DOHH2 (cell line): ENCODE results near the gene MARF1.
"Not testable (repeated sequence)": the region's sequence is repeated elsewhere in the genome, so short reads cannot be mapped to it uniquely, and the experiment has no call there.

Experiments used
- H3F3A ChIP-seq: fragments of 200-600 bp; sonication (generic), shearing (Covaris generic); 2 replicates; pipeline ENCODE4 v1.6.0; 2016; ENCODE audit warnings: antibody characterized with exemption, mild to moderate bottlenecking; ENCODE audit not compliant: control insufficient read depth, insufficient read depth
- H3K27ac ChIP-seq: fragments of 200-600 bp; sonication (generic); 2 replicates; pipeline ENCODE4 v1.5.1; 2014; ENCODE audit warnings: low read depth, mild to moderate bottlenecking, low read length, moderate library complexity
- H3K27me3 ChIP-seq: fragments of 200-600 bp; sonication (generic); 2 replicates; pipeline ENCODE4 v1.6.1; 2014; ENCODE audit warnings: mild to moderate bottlenecking, low read length, mixed read lengths; ENCODE audit not compliant: control insufficient read depth
- H3K36me3 ChIP-seq: fragments of 200-600 bp; sonication (generic); 2 replicates; pipeline ENCODE4 v1.6.1; 2014; ENCODE audit warnings: mild to moderate bottlenecking, low read length, moderate library complexity, mixed read lengths; ENCODE audit not compliant: control insufficient read depth
- H3K4me1 ChIP-seq: fragments of 200-600 bp; sonication (generic); 2 replicates; pipeline ENCODE4 v1.6.1; 2014; ENCODE audit warnings: mild to moderate bottlenecking, low read length, mixed read lengths; ENCODE audit not compliant: control insufficient read depth
- H3K4me2 ChIP-seq: fragments of 200-600 bp; sonication (generic); 2 replicates; pipeline ENCODE4 v1.6.0; 2014; ENCODE audit warnings: mild to moderate bottlenecking, low read length, moderate library complexity
- H3K4me3 ChIP-seq: fragments of 200-600 bp; sonication (generic); 2 replicates; pipeline ENCODE4 v1.5.1; 2014; ENCODE audit warnings: mild to moderate bottlenecking, low read length, mixed read lengths
- H3K79me2 ChIP-seq: fragments of 200-600 bp; sonication (generic); 2 replicates; pipeline ENCODE4 v1.6.1; 2014; ENCODE audit warnings: mild to moderate bottlenecking, low read length, mixed read lengths; ENCODE audit not compliant: control insufficient read depth
- H3K9me2 ChIP-seq: fragments of 200-600 bp; sonication (generic); replicated peaks from 2 replicates; pipeline ENCODE4 v1.6.1; 2014; ENCODE audit warnings: mild to moderate bottlenecking, low read length, mixed read lengths; ENCODE audit not compliant: control insufficient read depth
- H3K9me3 ChIP-seq: fragments of 200-600 bp; sonication (generic); 2 replicates; pipeline ENCODE4 v1.6.1; 2014; ENCODE audit warnings: antibody characterized with exemption, low read length, mixed read lengths; ENCODE audit not compliant: control insufficient read depth, insufficient read depth
- H4K20me1 ChIP-seq: fragments of 200-600 bp; sonication (generic); 2 replicates; pipeline ENCODE4 v1.6.0; 2014; ENCODE audit warnings: low read depth, mild to moderate bottlenecking, antibody characterized with exemption, low read length, moderate library complexity; ENCODE audit not compliant: control insufficient read depth, insufficient read depth
- CTCF ChIP-seq: fragments of 200-600 bp; sonication (generic); IDR thresholded peaks from one replicate; pipeline ENCODE4 v1.5.1; 2014; ENCODE audit warnings: antibody characterized with exemption, mild to moderate bottlenecking, low read depth, low read length; ENCODE audit not compliant: poor library complexity, severe bottlenecking
- EZH2phosphoT487 ChIP-seq: fragments of 200-600 bp; sonication (generic); IDR thresholded peaks from 2 replicates; pipeline ENCODE4 v1.6.1; 2017; ENCODE audit warnings: borderline replicate concordance, mild to moderate bottlenecking, antibody characterized with exemption, low read length, moderate library complexity, mixed read lengths

Gene MARF1

DNA sequence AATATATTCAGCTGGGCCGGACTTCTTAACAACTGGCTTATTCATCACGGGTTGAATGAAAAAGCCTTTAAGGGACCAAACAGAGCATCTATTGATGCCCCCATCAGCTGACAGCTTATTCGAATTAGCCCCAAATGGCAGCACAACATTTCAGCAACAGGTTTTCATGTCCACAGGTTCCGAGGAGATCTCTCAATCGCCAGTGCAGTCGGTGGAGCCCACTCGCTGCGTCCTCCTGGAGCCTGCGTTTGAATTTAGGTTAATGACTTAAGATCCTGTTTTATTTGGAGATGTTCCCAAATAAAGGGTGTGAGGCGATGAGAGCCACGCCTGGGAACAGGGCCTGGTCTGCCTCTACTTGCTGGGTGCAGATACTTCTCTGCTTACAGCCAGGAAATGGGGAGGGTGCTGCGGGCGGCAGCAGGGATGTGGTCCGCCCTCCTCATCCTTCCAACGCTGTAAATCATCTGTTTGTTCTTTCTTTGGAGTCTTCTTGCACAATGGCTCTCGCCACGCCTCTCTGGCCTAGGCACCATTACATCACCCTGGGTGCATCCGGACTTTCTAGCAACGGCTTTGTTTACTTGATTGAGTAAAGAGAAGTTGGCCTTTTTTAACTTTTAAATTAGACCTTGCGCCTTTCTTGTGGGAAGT, 29.7 kb upstream of the MARF1 start:
- H3K9me2 ChIP-seq, result no peaks in the 10 kb centered on the region
- no peak overlapping the region for H3K4me3 ChIP-seq
- peaks cover 74% of the 10 kb centered on the region for H3K36me3 ChIP-seq
- no peaks in the 10 kb centered on the region for H3F3A ChIP-seq
- no peak for TF ChIP-seq EZH2phosphoT487
- TF ChIP-seq CTCF, result no peak
- H3K27me3 ChIP-seq, result no peaks in the 10 kb centered on the region
- no peak overlapping the region for H3K27ac ChIP-seq
- no peaks in the 10 kb centered on the region for H3K4me1 ChIP-seq
- H3K79me2 ChIP-seq, result peaks cover 5% of the 10 kb centered on the region
- no peaks in the 10 kb centered on the region for H3K9me3 ChIP-seq
- no peaks in the 10 kb centered on the region for H4K20me1 ChIP-seq
- H3K4me2 ChIP-seq, result no peak overlapping the region

- not testable (repeated sequence) for H3K79me2 ChIP-seq, H3K4me2 ChIP-seq, H4K20me1 ChIP-seq, H3K27ac ChIP-seq, H3K9me2 ChIP-seq, H3K4me3 ChIP-seq, H3F3A ChIP-seq, H3K9me3 ChIP-seq, H3K27me3 ChIP-seq, H3K4me1 ChIP-seq
- peaks cover 76% of the 10 kb centered on the region for H3K36me3 ChIP-seq
Observed at GRCh38 chr16:15672127-15672513, 29.2 kb upstream of the MARF1 start.

GRCh38 chr16:15671530-15672117, 28.7 kb upstream of the MARF1 start:
- Histone ChIP-seq H4K20me1 (no peaks in the 10 kb centered on the region), H3F3A (no peaks in the 10 kb centered on the region), H3K9me2 (no peaks in the 10 kb centered on the region), H3K9me3 (no peaks in the 10 kb centered on the region), H3K36me3 (peaks cover 77% of the 10 kb centered on the region), H3K27ac (no peak overlapping the region), H3K27me3 (no peaks in the 10 kb centered on the region), H3K4me3 (no peak overlapping the region), H3K79me2 (peaks cover 5% of the 10 kb centered on the region), H3K4me2 (no peak overlapping the region), H3K4me1 (no peaks in the 10 kb centered on the region)
- TF ChIP-seq CTCF, result no peak
- no peak for TF ChIP-seq EZH2phosphoT487

DNA sequence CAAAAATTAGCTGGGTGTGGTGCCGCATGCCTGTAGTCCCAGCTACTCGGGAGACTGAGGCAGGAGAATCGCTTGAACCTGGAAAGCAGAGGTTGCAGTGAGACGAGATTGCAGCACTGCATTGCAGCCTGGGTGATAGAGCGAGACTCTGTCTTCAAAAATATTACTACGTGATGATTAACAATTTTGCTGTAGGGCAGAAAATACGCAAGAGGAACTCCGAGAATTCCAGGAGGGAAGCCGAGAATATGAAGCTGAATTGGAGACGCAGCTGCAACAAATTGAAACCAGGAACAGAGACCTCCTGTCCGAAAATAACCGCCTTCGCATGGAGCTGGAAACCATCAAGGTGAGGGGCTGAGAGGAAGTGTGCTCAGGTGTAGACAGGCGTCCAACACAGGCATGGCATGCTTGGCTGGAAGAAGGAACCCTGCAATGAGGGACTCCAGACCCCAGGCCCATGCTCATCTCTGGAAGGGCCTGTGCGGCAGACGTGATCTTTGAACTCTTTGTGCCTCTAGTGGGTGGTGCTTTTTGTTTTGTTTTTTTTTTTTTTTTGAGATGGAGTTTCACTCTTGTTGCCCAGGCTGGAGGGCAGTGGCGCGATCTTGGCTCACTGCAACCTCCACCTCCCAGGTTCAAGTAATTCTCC, 24.3 kb upstream of the MARF1 start:
- Histone ChIP-seq H3K9me2 (no peaks in the 10 kb centered on the region), H3K27me3 (no peaks in the 10 kb centered on the region), H3K4me2 (no peak overlapping the region), H4K20me1 (no peaks in the 10 kb centered on the region), H3K4me1 (no peaks in the 10 kb centered on the region), H3K79me2 (peaks cover 13% of the 10 kb centered on the region), H3K9me3 (no peaks in the 10 kb centered on the region), H3K4me3 (no peak overlapping the region), H3K27ac (no peak overlapping the region), H3F3A (no peaks in the 10 kb centered on the region), H3K36me3 (peaks cover 74% of the 10 kb centered on the region)
- TF ChIP-seq CTCF (no peak), EZH2phosphoT487 (no peak)
